A673 (cell line): ENCODE results near the gene GDF7.

Source experiments
- EZH2 ChIP-seq: fragments of 200-600 bp; sonication (generic); IDR thresholded peaks from 2 replicates; pipeline ENCODE4 v1.6.1; 2017; ENCODE audit warnings: borderline replicate concordance, low read depth, mild to moderate bottlenecking, mixed read lengths, antibody characterized with exemption, low read length; ENCODE audit not compliant: poor library complexity, severe bottlenecking
- TF ChIP-seq, protein P1 (sequence below): fragments of 300-800, 200-600 bp; sonication (generic); conservative IDR thresholded peaks from 2 replicates; pipeline ENCODE4 v1.5.1; 2017; ENCODE audit warnings: low read depth, mild to moderate bottlenecking, antibody characterized with exemption, low read length, moderate library complexity, mixed read lengths

DNA sequence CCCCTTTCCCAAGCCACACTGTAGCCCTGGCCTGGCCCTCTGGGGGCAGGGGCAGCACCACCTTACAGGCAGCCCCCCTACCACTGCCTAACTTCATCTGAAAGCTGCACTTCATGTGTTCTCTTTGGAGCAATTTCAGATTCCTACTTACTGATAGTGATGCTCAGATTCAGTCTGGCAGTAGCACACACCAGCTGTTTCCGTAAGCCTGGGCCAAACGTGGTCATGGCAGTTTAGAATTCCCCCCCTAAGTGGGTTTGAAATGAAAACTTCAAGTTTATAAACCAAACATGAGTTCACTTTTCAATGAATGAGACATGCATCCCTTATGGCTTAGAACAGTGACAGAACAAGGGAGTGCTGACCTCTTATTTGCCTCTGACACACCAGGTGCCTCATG is 29.4 kb downstream of the GDF7 start:
- TF ChIP-seq, protein P1, sequence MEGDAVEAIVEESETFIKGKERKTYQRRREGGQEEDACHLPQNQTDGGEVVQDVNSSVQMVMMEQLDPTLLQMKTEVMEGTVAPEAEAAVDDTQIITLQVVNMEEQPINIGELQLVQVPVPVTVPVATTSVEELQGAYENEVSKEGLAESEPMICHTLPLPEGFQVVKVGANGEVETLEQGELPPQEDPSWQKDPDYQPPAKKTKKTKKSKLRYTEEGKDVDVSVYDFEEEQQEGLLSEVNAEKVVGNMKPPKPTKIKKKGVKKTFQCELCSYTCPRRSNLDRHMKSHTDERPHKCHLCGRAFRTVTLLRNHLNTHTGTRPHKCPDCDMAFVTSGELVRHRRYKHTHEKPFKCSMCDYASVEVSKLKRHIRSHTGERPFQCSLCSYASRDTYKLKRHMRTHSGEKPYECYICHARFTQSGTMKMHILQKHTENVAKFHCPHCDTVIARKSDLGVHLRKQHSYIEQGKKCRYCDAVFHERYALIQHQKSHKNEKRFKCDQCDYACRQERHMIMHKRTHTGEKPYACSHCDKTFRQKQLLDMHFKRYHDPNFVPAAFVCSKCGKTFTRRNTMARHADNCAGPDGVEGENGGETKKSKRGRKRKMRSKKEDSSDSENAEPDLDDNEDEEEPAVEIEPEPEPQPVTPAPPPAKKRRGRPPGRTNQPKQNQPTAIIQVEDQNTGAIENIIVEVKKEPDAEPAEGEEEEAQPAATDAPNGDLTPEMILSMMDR: no peak
- no peak for TF ChIP-seq EZH2
